Stimulated activated CD8-positive, alpha-beta memory T cell treated with anti-CD3 and anti-CD28 coated beads, Interleukin-7, amount 100 ng/mL, for 4 hours (primary cell): ENCODE data around the gene APCDD1L.
"Not testable (repeated sequence)": the region's sequence is repeated elsewhere in the genome, so short reads cannot be mapped to it uniquely, and the experiment has no call there.

Experiments
- DNase-seq, 2 donors: peaks; one replicate each; pipeline ENCODE4 v3.0.0-alpha.2; 2020; ENCODE audit warnings: low read depth in 2 of 2

APCDD1L gene

DNA sequence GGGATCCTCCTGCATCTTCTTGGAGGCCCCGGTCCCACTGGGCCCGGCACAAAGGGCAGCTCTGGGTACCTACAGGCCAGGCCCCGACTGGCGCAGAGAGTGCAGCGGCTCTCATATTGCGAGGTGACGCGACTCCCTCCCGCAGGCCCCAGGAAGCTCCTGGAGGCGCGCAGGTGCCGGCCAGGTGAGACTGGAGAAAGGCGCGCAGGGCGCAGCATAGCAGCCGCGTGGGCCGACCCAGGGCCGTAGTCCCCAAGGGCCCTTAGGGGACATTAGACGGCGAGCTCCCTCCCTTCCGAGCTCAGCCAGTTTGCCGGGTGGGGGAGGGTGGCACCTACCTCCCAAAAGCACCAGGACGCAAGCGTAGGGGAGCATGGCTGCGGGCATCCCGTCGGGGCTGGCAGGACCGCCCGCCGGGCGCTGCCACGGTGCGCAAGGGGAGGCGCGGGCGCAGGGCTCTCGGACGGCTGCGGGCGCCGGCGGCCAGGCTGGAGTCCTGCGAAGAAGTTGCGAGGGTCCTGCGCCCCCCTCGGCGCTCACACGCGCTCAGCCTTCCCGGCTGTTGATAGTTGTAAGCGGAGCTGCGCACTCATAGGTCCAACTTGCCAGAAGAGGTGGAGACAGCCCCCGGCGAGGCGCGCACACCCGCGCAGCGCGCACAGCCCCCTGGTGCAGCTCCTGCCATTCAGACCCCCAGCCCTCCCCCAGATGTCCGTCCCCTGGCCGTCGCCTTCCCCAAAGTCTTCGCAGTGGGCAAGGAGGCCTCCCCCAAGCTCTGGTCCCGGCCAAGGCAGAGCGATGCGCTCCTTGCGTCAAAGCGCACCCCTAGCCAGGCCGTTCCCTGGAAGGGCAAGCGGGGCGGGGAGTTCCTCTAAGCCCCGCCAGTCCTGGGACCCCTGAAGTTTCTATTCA, 622 bp downstream of the APCDD1L start:
- DNase-seq, result no peak

- no peak for DNase-seq
Measured at GRCh38 chr20:58513580-58514285, 1.5 kb downstream of the APCDD1L start.

DNA sequence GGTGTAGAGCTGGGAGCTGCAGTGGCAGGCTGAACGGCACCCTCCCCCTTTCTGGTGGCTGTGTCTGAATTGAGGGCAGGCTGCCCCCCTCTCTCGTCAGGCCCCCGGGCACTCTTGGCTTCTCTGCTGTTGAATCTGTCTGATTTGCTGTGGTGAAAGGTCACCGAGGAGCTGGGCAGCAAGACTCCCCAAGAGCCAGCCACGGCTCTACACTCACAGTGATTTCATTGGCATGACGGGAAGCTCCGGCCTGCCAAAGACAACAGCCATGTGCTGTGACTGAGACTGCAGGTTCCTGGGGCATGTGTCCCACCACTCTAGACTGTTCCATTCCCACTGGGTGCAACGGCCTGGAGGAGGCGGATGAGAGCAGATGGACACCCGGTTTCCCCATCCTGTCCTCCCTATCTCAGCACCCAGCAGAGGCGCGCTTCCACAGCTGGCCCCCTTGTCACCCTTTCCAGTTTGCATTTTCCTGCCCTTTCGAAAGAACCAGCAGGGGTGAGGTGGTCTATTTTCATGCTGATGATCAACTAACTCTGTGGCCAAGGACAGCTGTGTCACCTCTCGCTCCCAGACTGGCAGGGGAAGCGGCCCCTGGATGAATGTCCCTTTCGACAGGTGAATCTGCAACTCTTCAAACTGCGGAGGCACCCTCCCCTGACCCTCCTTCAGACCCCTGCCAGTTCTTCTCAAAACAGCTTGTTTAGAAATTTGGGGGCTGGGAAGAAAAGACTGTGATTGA, 2.2 kb downstream of the APCDD1L start:
- DNase-seq, result no peak

GRCh38 chr20:58511861-58512260, 3.3 kb downstream of the APCDD1L start:
- DNase-seq, result no peak

DNA sequence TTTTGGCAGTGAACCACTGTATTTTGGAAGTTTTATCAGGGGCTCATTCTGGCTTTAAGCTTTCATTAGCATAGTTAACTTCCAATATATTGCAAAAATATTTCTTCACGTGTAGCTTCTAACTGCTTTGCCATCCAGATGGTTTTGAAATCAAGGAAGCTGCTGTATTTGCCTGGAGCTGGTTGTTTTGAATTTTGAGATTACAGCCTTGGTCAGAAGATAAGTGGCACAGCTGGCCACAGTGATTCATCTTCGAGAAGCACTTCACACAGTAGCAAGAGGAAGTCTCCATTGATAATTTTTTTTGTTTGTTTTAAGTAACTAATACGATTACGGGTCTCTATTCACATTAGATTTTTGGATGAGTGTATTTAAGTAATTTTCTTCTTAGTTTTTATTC, 3.8 kb downstream of the APCDD1L start:
- no peak for DNase-seq

GRCh38 chr20:58510921-58511320, 4.3 kb downstream of the APCDD1L start:
- no peak for DNase-seq

GRCh38 chr20:58508762-58509395, 6.3 kb downstream of the APCDD1L start:
- no peak for DNase-seq

- DNase-seq, result not testable (repeated sequence)
Measured at GRCh38 chr20:58506999-58507398, 8.2 kb downstream of the APCDD1L start.

DNA sequence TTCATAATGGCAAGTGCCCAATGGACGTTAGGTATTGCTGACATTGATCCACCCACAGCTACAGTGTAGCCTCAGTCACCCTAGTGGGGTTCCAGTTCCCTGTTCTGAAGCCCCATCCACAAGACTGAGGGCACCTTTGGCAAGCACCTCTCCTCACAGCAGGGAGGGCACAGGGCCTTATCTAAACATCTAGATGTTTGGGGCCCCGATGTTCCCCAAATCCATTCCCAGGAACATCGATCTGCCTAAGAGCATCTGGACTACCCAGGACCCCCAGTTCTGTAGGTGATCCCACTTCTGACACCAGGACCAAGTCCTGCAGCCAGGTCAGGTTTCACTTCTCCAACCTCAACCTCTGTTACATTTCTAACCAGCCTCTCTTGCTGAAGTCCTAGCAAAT, 10.6 kb downstream of the APCDD1L start:
- no peak for DNase-seq

DNA sequence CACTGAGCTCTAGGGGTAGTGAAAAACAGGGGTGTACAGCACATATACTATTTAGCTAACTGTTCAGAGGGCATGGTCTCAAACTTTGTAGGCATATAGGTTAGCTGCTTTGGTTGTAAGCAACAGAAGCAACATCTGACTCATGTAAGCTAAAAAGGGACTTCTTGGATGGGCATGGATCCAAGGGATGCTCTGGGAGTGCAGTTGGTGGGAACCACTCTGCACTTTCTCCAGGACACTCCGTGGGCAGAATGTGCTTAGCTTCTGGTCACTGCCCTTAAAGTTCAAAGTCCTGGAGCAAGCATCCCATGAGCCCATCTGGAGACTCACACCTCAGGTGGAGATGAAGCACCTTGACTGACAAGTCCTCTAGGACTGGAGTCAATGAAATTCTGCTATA, 11.5 kb downstream of the APCDD1L start:
- DNase-seq, result no peak

DNA sequence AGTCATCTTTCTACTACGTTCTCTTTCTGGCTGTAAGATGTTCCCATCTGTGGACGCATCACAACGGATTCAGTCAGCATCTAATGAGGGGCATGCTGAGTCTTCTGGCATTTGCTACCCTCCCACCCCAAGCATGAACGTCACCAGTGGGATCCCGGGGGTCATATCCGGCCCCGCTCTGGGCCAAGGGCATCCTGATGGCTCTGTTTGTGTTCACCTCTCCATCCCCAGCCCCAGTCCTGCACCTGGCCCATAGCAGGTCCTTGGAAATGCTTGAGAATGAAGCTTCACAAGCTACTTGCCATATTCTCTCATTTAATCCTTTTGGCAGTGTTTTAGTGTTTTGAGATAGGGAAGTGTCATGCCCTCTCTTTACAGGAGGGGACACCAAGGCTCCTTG, 14.9 kb downstream of the APCDD1L start:
- no peak for DNase-seq

DNA sequence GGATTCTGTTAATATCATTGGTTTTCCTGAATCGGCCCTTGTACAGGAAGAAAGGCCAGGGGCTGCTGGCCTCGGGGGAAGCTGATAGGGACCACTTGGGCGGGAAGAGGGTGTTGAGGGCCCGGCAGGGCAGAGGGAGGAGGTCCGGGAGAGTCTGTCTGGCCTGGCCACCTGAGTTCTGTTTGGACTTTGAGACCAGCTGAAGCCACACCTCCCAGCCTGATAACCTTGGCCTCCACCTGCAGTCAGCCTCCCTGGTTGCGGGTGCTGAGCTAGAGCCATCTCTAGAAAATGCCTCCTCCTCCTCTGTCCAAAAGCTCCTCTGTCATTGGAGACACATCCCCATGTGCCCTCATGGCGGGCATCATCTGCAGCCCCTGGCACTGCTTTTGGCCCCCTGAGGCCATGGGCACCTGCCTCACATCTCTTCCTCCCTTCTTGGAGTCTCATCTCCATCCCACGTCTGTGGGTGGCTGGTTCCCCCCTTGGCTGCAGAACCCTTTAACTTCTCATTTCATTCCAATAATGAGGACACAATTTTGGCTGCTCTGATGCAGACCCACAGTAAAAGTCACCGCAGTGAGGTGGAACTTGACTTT, 16.6 kb downstream of the APCDD1L start:
- no peak for DNase-seq

DNA sequence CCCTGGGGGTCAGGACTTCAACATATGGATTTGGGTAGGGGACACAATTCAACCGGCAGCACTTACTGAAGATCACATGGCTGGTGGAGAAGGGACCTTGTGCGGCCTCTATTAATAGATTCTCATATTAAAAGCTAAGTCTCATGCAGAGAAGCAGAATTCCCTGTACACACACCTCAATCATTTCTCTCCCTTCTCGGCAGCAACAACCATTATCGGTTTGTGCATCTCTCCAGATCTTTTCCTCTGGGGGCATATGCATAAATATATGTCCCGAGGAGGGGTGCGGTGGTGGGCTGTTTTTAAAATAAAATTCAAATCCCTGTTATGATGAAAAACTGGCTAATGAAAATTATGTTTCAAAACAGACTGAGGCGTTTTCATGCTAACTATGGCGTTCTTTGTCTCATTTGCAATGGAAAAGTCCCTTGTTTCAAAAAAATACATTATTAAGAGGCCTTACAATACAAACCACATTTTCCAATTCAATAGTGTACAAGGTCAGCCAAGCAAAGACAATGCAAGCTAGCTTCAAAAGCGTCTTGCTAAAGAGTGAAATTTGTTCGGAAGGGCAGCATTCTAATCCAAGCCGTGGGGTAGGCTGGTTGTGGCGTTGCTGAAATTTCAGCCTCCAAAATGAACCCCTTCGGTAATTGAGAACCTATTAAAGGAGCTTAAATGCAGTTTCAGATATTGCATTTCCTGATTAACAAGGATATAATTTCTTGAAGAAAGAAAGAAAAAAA, 17.3 kb downstream of the APCDD1L start:
- DNase-seq, result no peak

DNA sequence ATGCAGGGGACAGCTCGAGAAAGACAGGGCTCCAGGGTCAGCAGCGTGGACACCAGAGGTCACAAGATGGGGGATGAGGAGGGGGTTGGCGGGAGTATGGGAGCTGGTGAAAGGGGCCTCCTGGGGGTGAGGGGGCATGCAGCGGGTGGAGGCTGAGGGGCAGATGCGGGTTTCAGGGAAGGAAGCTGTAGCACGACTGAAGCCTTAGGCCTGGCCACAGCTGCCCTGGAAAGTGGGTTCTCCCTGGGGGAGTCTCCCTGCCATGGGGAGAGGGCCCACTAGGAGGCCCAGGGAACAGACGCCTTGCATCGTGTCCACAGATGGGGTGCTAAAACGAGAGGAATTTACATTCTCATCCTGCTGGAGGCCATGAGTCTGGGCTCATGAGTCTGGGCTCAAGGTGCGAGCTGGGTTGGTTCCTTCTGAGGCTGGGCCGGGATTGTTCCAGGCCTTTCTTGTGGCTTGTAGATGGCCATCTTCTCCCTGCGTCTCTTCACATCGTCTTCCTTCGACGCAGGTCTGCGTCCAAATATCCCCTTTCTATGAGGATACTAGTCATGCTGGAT, 18.0 kb downstream of the APCDD1L start:
- no peak for DNase-seq

DNA sequence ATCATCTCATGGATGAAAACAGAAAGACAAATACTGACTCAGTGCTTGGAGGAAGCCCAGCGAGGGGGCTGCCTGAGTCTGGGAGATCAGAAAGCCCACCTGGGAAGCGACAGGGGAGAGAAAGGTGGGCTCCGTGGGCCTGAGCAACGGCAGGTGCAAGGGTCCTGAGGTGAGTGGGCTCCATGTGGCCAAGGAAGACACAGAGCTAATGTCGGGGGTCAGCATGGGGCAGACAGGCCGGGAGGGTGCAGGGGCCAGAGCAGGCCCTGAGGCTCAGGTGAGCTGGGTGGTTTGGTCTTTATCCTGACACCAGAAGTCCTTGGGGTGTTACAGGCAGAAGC, 18.8 kb downstream of the APCDD1L start:
- DNase-seq, result no peak

GRCh38 chr20:58495623-58496428, 19.4 kb downstream of the APCDD1L start:
- no peak for DNase-seq

DNA sequence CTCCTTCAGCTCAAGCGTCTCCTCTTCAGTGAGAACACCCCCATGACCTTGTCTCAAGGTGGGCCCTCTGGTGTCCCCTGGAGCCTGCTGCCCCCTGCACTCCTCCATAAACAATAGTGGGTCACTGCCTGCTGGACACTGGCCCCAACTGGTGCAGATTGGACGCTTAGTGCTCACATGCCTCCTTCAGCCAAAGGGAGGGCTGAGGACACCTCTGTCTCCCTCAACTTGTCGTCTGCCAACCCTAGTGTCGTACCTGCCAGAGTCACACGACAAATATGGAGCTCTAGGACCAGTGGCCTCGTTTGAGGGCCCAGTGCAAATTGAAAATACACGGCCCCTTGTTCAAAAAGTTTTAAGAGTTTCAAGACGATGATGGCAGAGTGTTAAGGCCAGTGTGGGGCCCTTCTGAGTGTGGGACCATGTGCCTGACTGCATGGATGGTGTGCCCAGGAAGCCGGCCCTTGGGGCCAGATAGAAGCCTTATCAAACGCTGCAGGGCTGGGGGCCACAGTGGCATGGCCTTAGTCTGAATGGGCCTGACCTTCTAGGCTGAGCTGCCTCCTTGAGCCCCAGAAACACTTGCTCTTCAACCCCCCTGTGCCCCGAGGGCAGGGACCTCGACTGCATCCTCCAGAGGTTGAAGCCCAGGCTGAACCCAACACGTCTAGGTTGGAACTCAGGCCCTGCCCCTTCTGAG, 20.1 kb downstream of the APCDD1L start:
- no peak for DNase-seq

DNA sequence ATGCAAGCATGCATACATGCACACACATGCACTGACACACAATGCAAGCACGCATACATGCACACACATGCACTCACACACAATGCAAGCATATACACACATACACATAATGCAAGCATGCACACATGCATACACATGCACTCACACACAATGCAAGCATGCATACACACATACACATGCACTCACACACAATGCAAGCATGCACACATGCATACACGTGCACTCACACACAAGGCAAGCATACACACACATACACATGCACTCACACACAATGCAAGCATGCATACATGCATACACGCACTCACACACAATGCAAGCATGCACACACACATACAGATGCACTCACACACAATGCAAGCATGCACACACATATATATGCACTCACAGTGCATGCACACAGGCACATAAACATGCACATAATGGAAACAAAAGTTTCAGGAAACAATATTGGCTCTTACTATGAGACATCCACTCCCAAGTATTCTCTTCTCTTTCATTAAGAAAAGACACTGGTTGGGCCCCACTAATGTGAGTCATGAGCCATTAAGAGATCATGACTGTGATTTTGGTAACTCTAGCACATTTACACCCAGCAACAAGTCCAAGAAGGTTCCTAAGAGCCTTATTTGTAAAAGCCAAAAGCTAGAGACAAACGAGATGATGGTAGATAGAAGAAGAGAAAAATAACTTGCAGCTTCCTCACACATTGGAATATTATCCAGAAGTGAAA, 22.2 kb downstream of the APCDD1L start:
- DNase-seq, result no peak
